HepG2 (cell line): ENCODE results near the gene RHOV. TPM values are rescaled to one million over a fixed set of nuclear protein-coding genes. Genes with fewer than 3 reads are reported as not detected.

Source experiments
- ARNT ChIP-seq: fragments of 450-650 bp; IDR thresholded peaks from 2 replicates; pipeline ENCODE4 v1.6.1; 2017
- DR1 ChIP-seq: sonication (generic); formaldehyde crosslinking; IDR thresholded peaks from 2 replicates; pipeline ENCODE4 v1.8.0; 2021; ENCODE audit warnings: mild to moderate bottlenecking, missing genetic modification reagents, inconsistent platforms
- FOXJ3 ChIP-seq: sonication (generic); formaldehyde crosslinking; IDR thresholded peaks from 2 replicates; pipeline ENCODE4 v1.4.0; 2020; ENCODE audit warnings: missing genetic modification reagents, mild to moderate bottlenecking, borderline replicate concordance
- HCFC1 ChIP-seq: fragments of 150-350 bp; IDR thresholded peaks from 2 replicates; pipeline ENCODE4 v1.6.1; 2014; ENCODE audit warnings: low read depth, low read length
- NFATC3 ChIP-seq: sonication (generic); formaldehyde crosslinking; IDR thresholded peaks from 2 replicates; pipeline ENCODE4 v1.5.1; 2020; ENCODE audit warnings: mild to moderate bottlenecking, missing genetic modification reagents
- PHF20 ChIP-seq: sonication (generic); formaldehyde crosslinking; IDR thresholded peaks from 2 replicates; pipeline ENCODE4 v1.5.0; 2020; ENCODE audit warnings: mild to moderate bottlenecking, missing genetic modification reagents
- SIN3A ChIP-seq: IDR thresholded peaks from 2 replicates; pipeline ENCODE4 v1.6.1; 2011; ENCODE audit warnings: low read depth, mild to moderate bottlenecking, control low read depth, low read length, borderline replicate concordance
- TMF1 ChIP-seq: sonication (generic); formaldehyde crosslinking; IDR thresholded peaks from 2 replicates; pipeline ENCODE4 v1.8.1; 2022; ENCODE audit warnings: low read depth, missing genetic modification reagents
- U2AF1 ChIP-seq: fragments of 200-400 bp; formaldehyde crosslinking; optimal IDR thresholded peaks from 2 replicates; pipeline ENCODE3; 2017; ENCODE audit warnings: mild to moderate bottlenecking, low read depth, low read length
- ZBTB25 ChIP-seq: IDR thresholded peaks from 2 replicates; pipeline ENCODE4 v1.6.1; 2018; ENCODE audit warnings: missing genetic modification reagents
- ZBTB7A ChIP-seq: sonication (generic); formaldehyde crosslinking; IDR thresholded peaks from 2 replicates; pipeline ENCODE4 v1.8.0; 2022; ENCODE audit warnings: mild to moderate bottlenecking, missing genetic modification reagents
- ZNF18 ChIP-seq: sonication (generic); formaldehyde crosslinking; IDR thresholded peaks from 2 replicates; pipeline ENCODE4 v1.8.0; 2022; ENCODE audit warnings: mild to moderate bottlenecking, missing genetic modification reagents; ENCODE audit not compliant: insufficient replicate concordance
- ZNF354B ChIP-seq: sonication (generic); formaldehyde crosslinking; IDR thresholded peaks from 2 replicates; pipeline ENCODE4 v1.8.0; 2022; ENCODE audit warnings: mild to moderate bottlenecking, missing genetic modification reagents
- ZNF550 ChIP-seq: sonication (generic); formaldehyde crosslinking; IDR thresholded peaks from 2 replicates; pipeline ENCODE4 v1.4.0; 2020; ENCODE audit warnings: mild to moderate bottlenecking, missing genetic modification reagents, borderline replicate concordance
- ZNF558 ChIP-seq: sonication (generic); formaldehyde crosslinking; IDR thresholded peaks from 2 replicates; pipeline ENCODE4 v1.9.0; 2022; ENCODE audit warnings: mild to moderate bottlenecking, missing genetic modification reagents, borderline replicate concordance
- ZSCAN12 ChIP-seq: sonication (generic); formaldehyde crosslinking; IDR thresholded peaks from 2 replicates; pipeline ENCODE4 v1.9.0; 2021; ENCODE audit warnings: mild to moderate bottlenecking, missing genetic modification reagents
- polyA plus RNA-seq, 8 experiments: library from polyadenylated mRNA; depleted of rRNA in 3 of 8; stranded (reverse) in 7 of 8; unstranded in 1 of 8; fragments of >200 nt; fragmentation: Illumina TruSeq in 4 of 8; extraction: Trizol in 4 of 8; gene quantifications; 2 replicates each; pipeline versions ENCODE4 v1.2.1 to v1.2.3, GENCODE V29; 2011 to 2016; ENCODE audit warnings: low read depth in 4 of 8, missing spikeins in 1 of 8, mixed read lengths in 1 of 8; ENCODE audit not compliant: insufficient read depth in 1 of 8
- total RNA-seq, 5 experiments: library from RNA; depleted of rRNA; stranded (reverse); fragments of >200 nt; fragmentation: Illumina TruSeq; extraction: Trizol; gene quantifications; 2 replicates each; pipeline ENCODE4 v1.2.3, GENCODE V29; 2016; ENCODE audit warnings: low read depth in 1 of 5
- TF ChIP-seq, protein P1 (sequence below): IDR thresholded peaks from 2 replicates; pipeline ENCODE4 v1.6.1; 2016
- TF ChIP-seq, protein P2 (sequence below): sonication (generic); formaldehyde crosslinking; IDR thresholded peaks from 2 replicates; pipeline ENCODE4 v1.4.0; 2020; ENCODE audit warnings: missing genetic modification reagents
- TF ChIP-seq, protein P3 (sequence below): IDR thresholded peaks from 2 replicates; pipeline ENCODE4 v1.4.0; 2020; ENCODE audit warnings: mild to moderate bottlenecking, missing genetic modification reagents

Gene RHOV
- total and polyA plus RNA-seq, 2 of the 13 experiments (the other 11 are each of a cell fraction or from before 2014, with no cell fraction given), result 0.17 to 0.18 TPM

- TF ChIP-seq ZNF18 (CRISPR knock-in tag), result no peak
- no peak for TF ChIP-seq ZSCAN12 (CRISPR knock-in tag)
- no peak for TF ChIP-seq ZBTB25
- TF ChIP-seq, protein P1, sequence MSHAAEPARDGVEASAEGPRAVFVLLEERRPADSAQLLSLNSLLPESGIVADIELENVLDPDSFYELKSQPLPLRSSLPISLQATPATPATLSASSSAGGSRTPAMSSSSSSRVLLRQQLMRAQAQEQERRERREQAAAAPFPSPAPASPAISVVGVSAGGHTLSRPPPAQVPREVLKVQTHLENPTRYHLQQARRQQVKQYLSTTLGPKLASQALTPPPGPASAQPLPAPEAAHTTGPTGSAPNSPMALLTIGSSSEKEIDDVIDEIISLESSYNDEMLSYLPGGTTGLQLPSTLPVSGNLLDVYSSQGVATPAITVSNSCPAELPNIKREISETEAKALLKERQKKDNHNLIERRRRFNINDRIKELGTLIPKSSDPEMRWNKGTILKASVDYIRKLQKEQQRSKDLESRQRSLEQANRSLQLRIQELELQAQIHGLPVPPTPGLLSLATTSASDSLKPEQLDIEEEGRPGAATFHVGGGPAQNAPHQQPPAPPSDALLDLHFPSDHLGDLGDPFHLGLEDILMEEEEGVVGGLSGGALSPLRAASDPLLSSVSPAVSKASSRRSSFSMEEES (CRISPR knock-in tag), result no peak
- TF ChIP-seq, protein P2, sequence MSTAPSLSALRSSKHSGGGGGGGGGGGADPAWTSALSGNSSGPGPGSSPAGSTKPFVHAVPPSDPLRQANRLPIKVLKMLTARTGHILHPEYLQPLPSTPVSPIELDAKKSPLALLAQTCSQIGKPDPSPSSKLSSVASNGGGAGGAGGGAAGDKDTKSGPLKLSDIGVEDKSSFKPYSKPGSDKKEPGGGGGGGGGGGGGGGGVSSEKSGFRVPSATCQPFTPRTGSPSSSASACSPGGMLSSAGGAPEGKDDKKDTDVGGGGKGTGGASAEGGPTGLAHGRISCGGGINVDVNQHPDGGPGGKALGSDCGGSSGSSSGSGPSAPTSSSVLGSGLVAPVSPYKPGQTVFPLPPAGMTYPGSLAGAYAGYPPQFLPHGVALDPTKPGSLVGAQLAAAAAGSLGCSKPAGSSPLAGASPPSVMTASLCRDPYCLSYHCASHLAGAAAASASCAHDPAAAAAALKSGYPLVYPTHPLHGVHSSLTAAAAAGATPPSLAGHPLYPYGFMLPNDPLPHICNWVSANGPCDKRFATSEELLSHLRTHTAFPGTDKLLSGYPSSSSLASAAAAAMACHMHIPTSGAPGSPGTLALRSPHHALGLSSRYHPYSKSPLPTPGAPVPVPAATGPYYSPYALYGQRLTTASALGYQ (CRISPR knock-in tag), result peak; percentile 51; the same call in 1 of the 2 replicates
- TF ChIP-seq HCFC1, result no peak; the same call in 1 of the 2 replicates
- TF ChIP-seq FOXJ3, result peak; percentile 24; the same call in 1 of the 2 replicates
- peak; percentile 86 for TF ChIP-seq U2AF1
- no peak for TF ChIP-seq ZNF354B (CRISPR knock-in tag)
- peak; percentile 54; the same call in 1 of the 2 replicates for TF ChIP-seq ZNF558 (CRISPR knock-in tag)
- TF ChIP-seq ZNF550 (CRISPR knock-in tag), result no peak
- no peak for TF ChIP-seq TMF1 (CRISPR knock-in tag)
- no peak for TF ChIP-seq NFATC3
- peak; percentile 35; the same call in 1 of the 2 replicates for TF ChIP-seq PHF20 (CRISPR knock-in tag)
- peak; percentile 85; the same call in 1 of the 2 replicates for TF ChIP-seq SIN3A
- TF ChIP-seq, protein P3, sequence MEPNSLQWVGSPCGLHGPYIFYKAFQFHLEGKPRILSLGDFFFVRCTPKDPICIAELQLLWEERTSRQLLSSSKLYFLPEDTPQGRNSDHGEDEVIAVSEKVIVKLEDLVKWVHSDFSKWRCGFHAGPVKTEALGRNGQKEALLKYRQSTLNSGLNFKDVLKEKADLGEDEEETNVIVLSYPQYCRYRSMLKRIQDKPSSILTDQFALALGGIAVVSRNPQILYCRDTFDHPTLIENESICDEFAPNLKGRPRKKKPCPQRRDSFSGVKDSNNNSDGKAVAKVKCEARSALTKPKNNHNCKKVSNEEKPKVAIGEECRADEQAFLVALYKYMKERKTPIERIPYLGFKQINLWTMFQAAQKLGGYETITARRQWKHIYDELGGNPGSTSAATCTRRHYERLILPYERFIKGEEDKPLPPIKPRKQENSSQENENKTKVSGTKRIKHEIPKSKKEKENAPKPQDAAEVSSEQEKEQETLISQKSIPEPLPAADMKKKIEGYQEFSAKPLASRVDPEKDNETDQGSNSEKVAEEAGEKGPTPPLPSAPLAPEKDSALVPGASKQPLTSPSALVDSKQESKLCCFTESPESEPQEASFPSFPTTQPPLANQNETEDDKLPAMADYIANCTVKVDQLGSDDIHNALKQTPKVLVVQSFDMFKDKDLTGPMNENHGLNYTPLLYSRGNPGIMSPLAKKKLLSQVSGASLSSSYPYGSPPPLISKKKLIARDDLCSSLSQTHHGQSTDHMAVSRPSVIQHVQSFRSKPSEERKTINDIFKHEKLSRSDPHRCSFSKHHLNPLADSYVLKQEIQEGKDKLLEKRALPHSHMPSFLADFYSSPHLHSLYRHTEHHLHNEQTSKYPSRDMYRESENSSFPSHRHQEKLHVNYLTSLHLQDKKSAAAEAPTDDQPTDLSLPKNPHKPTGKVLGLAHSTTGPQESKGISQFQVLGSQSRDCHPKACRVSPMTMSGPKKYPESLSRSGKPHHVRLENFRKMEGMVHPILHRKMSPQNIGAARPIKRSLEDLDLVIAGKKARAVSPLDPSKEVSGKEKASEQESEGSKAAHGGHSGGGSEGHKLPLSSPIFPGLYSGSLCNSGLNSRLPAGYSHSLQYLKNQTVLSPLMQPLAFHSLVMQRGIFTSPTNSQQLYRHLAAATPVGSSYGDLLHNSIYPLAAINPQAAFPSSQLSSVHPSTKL (CRISPR knock-in tag), result no peak; the same call in 1 of the 2 replicates
- TF ChIP-seq ZBTB7A (CRISPR knock-in tag), result peak; percentile 91; the same call in 1 of the 2 replicates
- TF ChIP-seq DR1 (CRISPR knock-in tag), result no peak
- TF ChIP-seq ARNT, result no peak
These were observed 32.3 kb upstream of the RHOV start (continued) for GRCh38 chr15:40906091-40906990.
